Measurements from ENCODE around the gene TIMM29.

DNA sequence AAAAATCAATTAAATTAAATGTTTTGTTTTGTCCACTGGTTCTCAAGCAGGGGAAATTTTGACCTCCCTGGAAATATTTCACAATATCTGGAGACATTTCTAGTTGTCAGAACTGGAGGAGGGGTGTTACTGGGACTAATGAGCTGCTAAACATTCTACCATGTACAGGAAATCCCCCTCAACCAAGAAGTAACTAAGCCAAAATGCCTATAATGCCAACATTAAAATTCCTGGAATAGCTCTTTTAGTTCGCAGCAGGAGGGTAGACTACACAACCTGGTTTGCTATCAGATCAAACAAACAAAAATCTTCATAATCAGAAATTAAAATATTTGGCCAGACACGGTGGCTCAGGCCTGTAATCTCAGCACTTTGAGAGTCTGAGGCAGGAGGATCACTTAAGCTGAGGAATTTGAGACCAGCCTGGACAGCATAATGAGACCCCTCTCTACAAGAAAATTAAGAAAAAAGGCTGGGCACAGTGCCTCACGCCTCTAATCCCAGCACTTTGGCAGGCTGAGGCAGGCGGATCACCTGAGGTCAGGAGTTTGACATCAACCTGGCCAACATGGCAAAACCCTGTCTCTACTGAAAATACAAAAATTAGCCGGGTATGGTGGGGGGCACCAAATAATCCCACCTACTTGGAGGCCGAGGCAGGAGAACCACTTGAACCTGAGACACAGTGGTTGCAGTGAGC, 18.5 kb downstream of the TIMM29 start:
- TF ChIP-seq EZH2phosphoT487 (IDR thresholded peaks at IDR 0.05; ENCODE audit: insufficient read depth, low read depth) (no peak), EZH2 (IDR thresholded peaks at IDR 0.05; ENCODE audit: insufficient read depth, poor library complexity, severe bottlenecking) (no peak)

All from GM23248 (cell line).